Panc1 (cell line): ENCODE results near the gene ATP13A2.

Experiments used
- POLR2AphosphoS5 ChIP-seq: IDR thresholded peaks from 2 replicates; pipeline ENCODE4 v1.6.1; 2012; ENCODE audit warnings: mild to moderate bottlenecking, low read depth, low read length, moderate library complexity
- SIN3A ChIP-seq: IDR thresholded peaks from 2 replicates; pipeline ENCODE4 v1.6.1; 2012; ENCODE audit warnings: low read depth, mild to moderate bottlenecking, low read length, moderate library complexity, borderline replicate concordance; ENCODE audit not compliant: insufficient read depth
- TCF7L2 ChIP-seq: IDR thresholded peaks from 2 replicates; pipeline ENCODE4 v1.6.1; 2011; ENCODE audit warnings: mild to moderate bottlenecking, low read depth, low read length, inconsistent platforms
- TF ChIP-seq, protein P1 (sequence below): fragments of 450-650 bp; IDR thresholded peaks from 2 replicates; pipeline ENCODE4 v1.5.1; 2017; ENCODE audit warnings: mild to moderate bottlenecking
- TF ChIP-seq, protein P2 (sequence below), 2 experiments: IDR thresholded peaks; 2 replicates each; pipeline ENCODE4 v1.6.1; 2011 to 2012; ENCODE audit warnings: low read depth in 2 of 2, control low read depth in 1 of 2, low read length in 1 of 2, mild to moderate bottlenecking in 1 of 2, moderate library complexity in 1 of 2; ENCODE audit not compliant: insufficient read depth in 1 of 2

DNA sequence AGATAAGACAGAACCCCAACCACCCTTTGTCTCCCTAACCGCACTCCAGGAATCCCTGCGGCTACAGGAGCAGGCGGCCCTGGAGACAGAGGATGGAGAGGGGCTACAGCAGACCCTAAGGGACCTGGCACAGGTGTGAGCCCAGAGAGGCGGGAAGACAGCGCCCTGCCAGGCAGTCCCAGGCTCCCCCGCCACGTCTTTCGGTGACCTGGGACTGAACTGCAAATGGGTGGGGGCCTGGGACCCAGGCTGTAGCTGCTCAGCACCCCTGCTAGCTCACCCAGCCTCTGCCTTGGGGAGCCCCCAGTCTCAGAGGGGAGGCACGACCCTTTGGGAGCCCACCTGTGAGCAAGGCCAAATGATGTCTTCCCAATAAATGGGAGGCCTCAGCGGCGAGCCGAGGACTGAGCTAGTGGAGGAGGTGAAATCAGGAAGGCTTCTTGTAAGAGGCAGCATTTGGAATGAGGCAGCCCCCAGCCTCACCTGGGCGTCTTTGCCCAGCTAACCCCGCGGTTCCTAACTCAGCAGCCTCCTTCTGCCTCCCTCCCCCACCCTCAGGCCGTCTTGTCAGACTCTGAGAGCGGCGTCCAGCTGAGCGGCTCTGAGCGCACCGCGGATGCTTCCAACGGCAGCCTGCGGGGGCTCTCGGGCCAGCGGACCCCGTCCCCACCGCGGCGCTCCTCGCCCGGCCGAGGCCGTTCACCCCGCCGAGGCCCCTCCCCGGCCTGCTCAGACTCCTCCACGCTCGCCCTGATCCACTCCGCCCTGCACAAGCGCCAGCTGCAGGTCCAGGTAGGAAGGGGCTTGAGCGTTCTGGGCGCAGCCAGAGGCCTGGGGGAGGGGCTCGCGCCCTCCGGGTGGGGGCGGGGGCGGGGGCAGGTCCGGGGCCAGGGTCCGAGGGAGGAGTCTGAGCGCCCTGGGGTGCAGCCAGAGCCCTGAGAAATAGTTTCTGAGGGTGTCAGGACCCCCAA, 73.1 kb downstream of the ATP13A2 start:
- TF ChIP-seq, protein P1, sequence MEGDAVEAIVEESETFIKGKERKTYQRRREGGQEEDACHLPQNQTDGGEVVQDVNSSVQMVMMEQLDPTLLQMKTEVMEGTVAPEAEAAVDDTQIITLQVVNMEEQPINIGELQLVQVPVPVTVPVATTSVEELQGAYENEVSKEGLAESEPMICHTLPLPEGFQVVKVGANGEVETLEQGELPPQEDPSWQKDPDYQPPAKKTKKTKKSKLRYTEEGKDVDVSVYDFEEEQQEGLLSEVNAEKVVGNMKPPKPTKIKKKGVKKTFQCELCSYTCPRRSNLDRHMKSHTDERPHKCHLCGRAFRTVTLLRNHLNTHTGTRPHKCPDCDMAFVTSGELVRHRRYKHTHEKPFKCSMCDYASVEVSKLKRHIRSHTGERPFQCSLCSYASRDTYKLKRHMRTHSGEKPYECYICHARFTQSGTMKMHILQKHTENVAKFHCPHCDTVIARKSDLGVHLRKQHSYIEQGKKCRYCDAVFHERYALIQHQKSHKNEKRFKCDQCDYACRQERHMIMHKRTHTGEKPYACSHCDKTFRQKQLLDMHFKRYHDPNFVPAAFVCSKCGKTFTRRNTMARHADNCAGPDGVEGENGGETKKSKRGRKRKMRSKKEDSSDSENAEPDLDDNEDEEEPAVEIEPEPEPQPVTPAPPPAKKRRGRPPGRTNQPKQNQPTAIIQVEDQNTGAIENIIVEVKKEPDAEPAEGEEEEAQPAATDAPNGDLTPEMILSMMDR = no peak
- no peak for TF ChIP-seq POLR2AphosphoS5
- no peak for TF ChIP-seq SIN3A
- TF ChIP-seq, protein P2, sequence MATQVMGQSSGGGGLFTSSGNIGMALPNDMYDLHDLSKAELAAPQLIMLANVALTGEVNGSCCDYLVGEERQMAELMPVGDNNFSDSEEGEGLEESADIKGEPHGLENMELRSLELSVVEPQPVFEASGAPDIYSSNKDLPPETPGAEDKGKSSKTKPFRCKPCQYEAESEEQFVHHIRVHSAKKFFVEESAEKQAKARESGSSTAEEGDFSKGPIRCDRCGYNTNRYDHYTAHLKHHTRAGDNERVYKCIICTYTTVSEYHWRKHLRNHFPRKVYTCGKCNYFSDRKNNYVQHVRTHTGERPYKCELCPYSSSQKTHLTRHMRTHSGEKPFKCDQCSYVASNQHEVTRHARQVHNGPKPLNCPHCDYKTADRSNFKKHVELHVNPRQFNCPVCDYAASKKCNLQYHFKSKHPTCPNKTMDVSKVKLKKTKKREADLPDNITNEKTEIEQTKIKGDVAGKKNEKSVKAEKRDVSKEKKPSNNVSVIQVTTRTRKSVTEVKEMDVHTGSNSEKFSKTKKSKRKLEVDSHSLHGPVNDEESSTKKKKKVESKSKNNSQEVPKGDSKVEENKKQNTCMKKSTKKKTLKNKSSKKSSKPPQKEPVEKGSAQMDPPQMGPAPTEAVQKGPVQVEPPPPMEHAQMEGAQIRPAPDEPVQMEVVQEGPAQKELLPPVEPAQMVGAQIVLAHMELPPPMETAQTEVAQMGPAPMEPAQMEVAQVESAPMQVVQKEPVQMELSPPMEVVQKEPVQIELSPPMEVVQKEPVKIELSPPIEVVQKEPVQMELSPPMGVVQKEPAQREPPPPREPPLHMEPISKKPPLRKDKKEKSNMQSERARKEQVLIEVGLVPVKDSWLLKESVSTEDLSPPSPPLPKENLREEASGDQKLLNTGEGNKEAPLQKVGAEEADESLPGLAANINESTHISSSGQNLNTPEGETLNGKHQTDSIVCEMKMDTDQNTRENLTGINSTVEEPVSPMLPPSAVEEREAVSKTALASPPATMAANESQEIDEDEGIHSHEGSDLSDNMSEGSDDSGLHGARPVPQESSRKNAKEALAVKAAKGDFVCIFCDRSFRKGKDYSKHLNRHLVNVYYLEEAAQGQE (IDR thresholded peaks at IDR 0.05; ENCODE audit: insufficient read depth in 1 of 2, low read depth in 2 of 2, low read length in 1 of 2) = no peak
- no peak for TF ChIP-seq TCF7L2
